ENCODE measurements around the gene SCAPER. TPM values are rescaled to one million over a fixed set of nuclear protein-coding genes. Genes with fewer than 3 reads are reported as not detected.

Gene SCAPER
- total RNA-seq, 1 donor, result 8.3 TPM

DNA sequence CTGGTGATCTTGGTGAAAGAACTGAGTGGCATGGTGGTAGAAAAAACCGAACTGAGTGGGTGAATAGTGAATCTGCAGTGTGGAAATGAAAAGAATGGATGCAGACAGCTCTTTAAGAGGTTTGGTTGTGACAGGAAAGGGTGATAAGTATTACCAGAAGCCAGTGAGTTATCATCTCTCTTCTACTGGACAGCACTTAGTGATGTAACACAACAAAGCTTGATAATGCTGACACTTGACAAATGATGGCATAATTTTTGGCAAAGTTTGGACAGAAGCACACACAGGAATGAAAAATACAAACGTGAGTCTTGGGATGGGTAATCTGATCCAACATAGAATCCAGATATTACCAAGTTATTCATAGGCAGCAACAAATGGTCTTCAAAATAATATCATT lies 456.4 kb downstream of the SCAPER start:
- TF ChIP-seq, protein P1, sequence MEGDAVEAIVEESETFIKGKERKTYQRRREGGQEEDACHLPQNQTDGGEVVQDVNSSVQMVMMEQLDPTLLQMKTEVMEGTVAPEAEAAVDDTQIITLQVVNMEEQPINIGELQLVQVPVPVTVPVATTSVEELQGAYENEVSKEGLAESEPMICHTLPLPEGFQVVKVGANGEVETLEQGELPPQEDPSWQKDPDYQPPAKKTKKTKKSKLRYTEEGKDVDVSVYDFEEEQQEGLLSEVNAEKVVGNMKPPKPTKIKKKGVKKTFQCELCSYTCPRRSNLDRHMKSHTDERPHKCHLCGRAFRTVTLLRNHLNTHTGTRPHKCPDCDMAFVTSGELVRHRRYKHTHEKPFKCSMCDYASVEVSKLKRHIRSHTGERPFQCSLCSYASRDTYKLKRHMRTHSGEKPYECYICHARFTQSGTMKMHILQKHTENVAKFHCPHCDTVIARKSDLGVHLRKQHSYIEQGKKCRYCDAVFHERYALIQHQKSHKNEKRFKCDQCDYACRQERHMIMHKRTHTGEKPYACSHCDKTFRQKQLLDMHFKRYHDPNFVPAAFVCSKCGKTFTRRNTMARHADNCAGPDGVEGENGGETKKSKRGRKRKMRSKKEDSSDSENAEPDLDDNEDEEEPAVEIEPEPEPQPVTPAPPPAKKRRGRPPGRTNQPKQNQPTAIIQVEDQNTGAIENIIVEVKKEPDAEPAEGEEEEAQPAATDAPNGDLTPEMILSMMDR (IDR thresholded peaks at IDR 0.05; ENCODE audit: extremely low read depth, low read depth, low read length), result no peak
- no peaks in the 10 kb centered on the region for H4K20me1 ChIP-seq (ENCODE audit: insufficient read depth, low read length)
- no peak for DNase-seq (ENCODE audit: insufficient read length, low spot score, missing footprints)
- no peak overlapping the region for H3K27ac ChIP-seq (ENCODE audit: low read depth, low read length)
- H3K79me2 ChIP-seq (ENCODE audit: insufficient read depth, low read length), result no peaks in the 10 kb centered on the region
- no peak overlapping the region for H2AFZ ChIP-seq (ENCODE audit: low read length)
- no peak overlapping the region for H3K4me2 ChIP-seq (ENCODE audit: insufficient read depth, low read length)
- no peaks in the 10 kb centered on the region for H3K27me3 ChIP-seq (ENCODE audit: insufficient read depth, low read length)
- no peak overlapping the region for H3K4me3 ChIP-seq (ENCODE audit: insufficient read depth, low read length)
- no peaks in the 10 kb centered on the region for H3K4me1 ChIP-seq (ENCODE audit: insufficient read depth, low read length)
- no peaks in the 10 kb centered on the region for H3K36me3 ChIP-seq (ENCODE audit: insufficient read depth, low read length)
- H3K9me3 ChIP-seq (ENCODE audit: low read depth, low read length), result no peaks in the 10 kb centered on the region

GRCh38 chr15:76447728-76448441 lies 457.3 kb downstream of the SCAPER start:
- Histone ChIP-seq H3K9me3 (ENCODE audit: low read depth, low read length) (no peaks in the 10 kb centered on the region), H3K4me2 (ENCODE audit: insufficient read depth, low read length) (no peak overlapping the region), H4K20me1 (ENCODE audit: insufficient read depth, low read length) (no peaks in the 10 kb centered on the region), H3K4me3 (ENCODE audit: insufficient read depth, low read length) (no peak overlapping the region), H3K4me1 (ENCODE audit: insufficient read depth, low read length) (no peaks in the 10 kb centered on the region), H3K27ac (ENCODE audit: low read depth, low read length) (no peak overlapping the region), H3K36me3 (ENCODE audit: insufficient read depth, low read length) (no peaks in the 10 kb centered on the region), H3K79me2 (ENCODE audit: insufficient read depth, low read length) (no peaks in the 10 kb centered on the region), H3K27me3 (ENCODE audit: insufficient read depth, low read length) (no peaks in the 10 kb centered on the region), H2AFZ (ENCODE audit: low read length) (no peak overlapping the region)
- no peak for DNase-seq (ENCODE audit: insufficient read length, low spot score, missing footprints)
- TF ChIP-seq, protein P1 (IDR thresholded peaks at IDR 0.05; ENCODE audit: extremely low read depth, low read depth, low read length), result no peak

- TF ChIP-seq, protein P1 (IDR thresholded peaks at IDR 0.05; ENCODE audit: extremely low read depth, low read depth, low read length), result no peak
- DNase-seq (ENCODE audit: insufficient read length, low spot score, missing footprints), result peak; percentile 17
- Histone ChIP-seq H3K9me3 (ENCODE audit: low read depth, low read length) (no peaks in the 10 kb centered on the region), H3K4me1 (ENCODE audit: insufficient read depth, low read length) (no peaks in the 10 kb centered on the region), H3K27me3 (ENCODE audit: insufficient read depth, low read length) (no peaks in the 10 kb centered on the region), H3K79me2 (ENCODE audit: insufficient read depth, low read length) (no peaks in the 10 kb centered on the region), H2AFZ (ENCODE audit: low read length) (no peak overlapping the region), H3K27ac (ENCODE audit: low read depth, low read length) (no peak overlapping the region), H3K4me2 (ENCODE audit: insufficient read depth, low read length) (no peak overlapping the region), H4K20me1 (ENCODE audit: insufficient read depth, low read length) (no peaks in the 10 kb centered on the region), H3K36me3 (ENCODE audit: insufficient read depth, low read length) (no peaks in the 10 kb centered on the region), H3K4me3 (ENCODE audit: insufficient read depth, low read length) (no peak overlapping the region)
These were observed 464.7 kb downstream of the SCAPER start for GRCh38 chr15:76440441-76440840.

- Histone ChIP-seq H3K27ac (ENCODE audit: low read depth, low read length) (no peak overlapping the region), H3K4me3 (ENCODE audit: insufficient read depth, low read length) (no peak overlapping the region), H4K20me1 (ENCODE audit: insufficient read depth, low read length) (no peaks in the 10 kb centered on the region), H3K9me3 (ENCODE audit: low read depth, low read length) (no peaks in the 10 kb centered on the region), H3K4me1 (ENCODE audit: insufficient read depth, low read length) (no peaks in the 10 kb centered on the region), H3K27me3 (ENCODE audit: insufficient read depth, low read length) (no peaks in the 10 kb centered on the region), H3K79me2 (ENCODE audit: insufficient read depth, low read length) (no peaks in the 10 kb centered on the region), H2AFZ (ENCODE audit: low read length) (no peak overlapping the region), H3K4me2 (ENCODE audit: insufficient read depth, low read length) (no peak overlapping the region), H3K36me3 (ENCODE audit: insufficient read depth, low read length) (no peaks in the 10 kb centered on the region)
- DNase-seq (ENCODE audit: insufficient read length, low spot score, missing footprints), result no peak
- TF ChIP-seq, protein P1 (IDR thresholded peaks at IDR 0.05; ENCODE audit: extremely low read depth, low read depth, low read length), result no peak
These were observed 465.6 kb downstream of the SCAPER start for GRCh38 chr15:76439542-76439941.
